ENCODE measurements around the gene TMEM119. TPM values are rescaled to one million over a fixed set of nuclear protein-coding genes. Genes with fewer than 3 reads are reported as not detected.

The TMEM119 gene
- total and polyA plus RNA-seq, 2 of the 13 experiments (the other 11 are each of a cell fraction or from before 2014, with no cell fraction given) = not detected

DNA sequence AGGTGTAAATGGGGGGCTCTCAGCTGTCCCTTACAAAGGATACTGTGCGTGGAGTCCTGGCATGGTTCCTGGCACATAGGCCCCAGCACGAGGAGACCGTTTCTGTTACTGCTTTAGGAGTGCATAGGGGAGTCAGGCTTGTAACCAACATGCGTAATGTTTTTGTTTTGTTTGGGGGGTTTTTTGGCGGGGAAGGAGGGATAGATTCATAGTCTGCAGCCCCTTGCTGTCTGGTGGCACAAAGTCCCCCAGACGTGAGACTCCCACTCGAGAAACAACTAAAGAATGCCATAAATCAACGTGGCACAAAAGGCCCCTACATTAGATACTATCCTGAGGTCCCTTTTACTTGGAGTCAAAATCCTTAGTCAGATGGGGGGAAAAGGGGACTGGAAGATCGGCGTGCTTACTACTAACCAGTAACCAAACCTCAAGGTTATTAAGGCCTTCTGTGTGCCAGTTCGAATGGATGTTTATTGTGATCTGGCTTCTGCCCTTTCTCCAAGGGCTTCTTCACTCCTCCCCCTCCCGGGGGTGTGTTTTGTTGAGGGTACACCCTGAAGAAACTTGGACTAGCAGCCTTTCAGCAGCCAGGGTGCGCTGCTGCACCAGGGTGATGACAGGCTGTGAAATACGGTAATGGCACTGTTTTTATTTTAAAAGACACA is 34.6 kb downstream of the TMEM119 start (continued):
- TF ChIP-seq, protein P1, sequence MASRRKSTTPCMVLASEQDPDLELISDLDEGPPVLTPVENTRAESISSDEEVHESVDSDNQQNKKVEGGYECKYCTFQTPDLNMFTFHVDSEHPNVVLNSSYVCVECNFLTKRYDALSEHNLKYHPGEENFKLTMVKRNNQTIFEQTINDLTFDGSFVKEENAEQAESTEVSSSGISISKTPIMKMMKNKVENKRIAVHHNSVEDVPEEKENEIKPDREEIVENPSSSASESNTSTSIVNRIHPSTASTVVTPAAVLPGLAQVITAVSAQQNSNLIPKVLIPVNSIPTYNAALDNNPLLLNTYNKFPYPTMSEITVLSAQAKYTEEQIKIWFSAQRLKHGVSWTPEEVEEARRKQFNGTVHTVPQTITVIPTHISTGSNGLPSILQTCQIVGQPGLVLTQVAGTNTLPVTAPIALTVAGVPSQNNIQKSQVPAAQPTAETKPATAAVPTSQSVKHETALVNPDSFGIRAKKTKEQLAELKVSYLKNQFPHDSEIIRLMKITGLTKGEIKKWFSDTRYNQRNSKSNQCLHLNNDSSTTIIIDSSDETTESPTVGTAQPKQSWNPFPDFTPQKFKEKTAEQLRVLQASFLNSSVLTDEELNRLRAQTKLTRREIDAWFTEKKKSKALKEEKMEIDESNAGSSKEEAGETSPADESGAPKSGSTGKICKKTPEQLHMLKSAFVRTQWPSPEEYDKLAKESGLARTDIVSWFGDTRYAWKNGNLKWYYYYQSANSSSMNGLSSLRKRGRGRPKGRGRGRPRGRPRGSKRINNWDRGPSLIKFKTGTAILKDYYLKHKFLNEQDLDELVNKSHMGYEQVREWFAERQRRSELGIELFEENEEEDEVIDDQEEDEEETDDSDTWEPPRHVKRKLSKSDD (CRISPR knock-in tag; IDR thresholded peaks at IDR 0.05; ENCODE audit: low read depth) = no peak
- TF ChIP-seq ZNF777 (CRISPR knock-in tag; IDR thresholded peaks at IDR 0.05) (no peak), MYNN (CRISPR knock-in tag; IDR thresholded peaks at IDR 0.05; ENCODE audit: low read depth) (no peak), KLF6 (CRISPR knock-in tag; IDR thresholded peaks at IDR 0.05) (0 out of 2 replicates have a peak, but pooled peaks have one; percentile 40), SYNCRIP (IDR thresholded peaks at IDR 0.05; ENCODE audit: insufficient read depth, low read depth, low read length) (no peak), XRCC5 (optimal IDR thresholded peaks at IDR 0.05; ENCODE audit: low read length) (peak; percentile 52), KDM3A (CRISPR knock-in tag; IDR thresholded peaks at IDR 0.05; ENCODE audit: low read depth) (no peak), NPAS2 (CRISPR knock-in tag; IDR thresholded peaks at IDR 0.05; ENCODE audit: borderline replicate concordance) (no peak), ISX (CRISPR knock-in tag; conservative IDR thresholded peaks at IDR 0.05) (no peak), EZH2 (conservative IDR thresholded peaks at IDR 0.05; ENCODE audit: low read depth, low read length) (no peak), HMG20A (CRISPR knock-in tag; IDR thresholded peaks at IDR 0.05; ENCODE audit: borderline replicate concordance) (peak; percentile 22; the same call in 1 of the 2 replicates), TCF7 (IDR thresholded peaks at IDR 0.05; ENCODE audit: low read depth) (no peak), KAT8 (CRISPR knock-in tag; IDR thresholded peaks at IDR 0.05) (peak; percentile 75), BRCA1 (CRISPR knock-in tag; IDR thresholded peaks at IDR 0.05) (no peak), ZNF629 (CRISPR knock-in tag; conservative IDR thresholded peaks at IDR 0.05) (no peak), ZNF713 (CRISPR knock-in tag; IDR thresholded peaks at IDR 0.05) (no peak), SOX6 (IDR thresholded peaks at IDR 0.05) (no peak), SOX6 (CRISPR knock-in tag; IDR thresholded peaks at IDR 0.05) (peak; percentile 55; the same call in 1 of the 2 replicates), ZNF883 (CRISPR knock-in tag; IDR thresholded peaks at IDR 0.05; ENCODE audit: not compliant biosample characterization) (no peak)
- TF ChIP-seq, protein P2, sequence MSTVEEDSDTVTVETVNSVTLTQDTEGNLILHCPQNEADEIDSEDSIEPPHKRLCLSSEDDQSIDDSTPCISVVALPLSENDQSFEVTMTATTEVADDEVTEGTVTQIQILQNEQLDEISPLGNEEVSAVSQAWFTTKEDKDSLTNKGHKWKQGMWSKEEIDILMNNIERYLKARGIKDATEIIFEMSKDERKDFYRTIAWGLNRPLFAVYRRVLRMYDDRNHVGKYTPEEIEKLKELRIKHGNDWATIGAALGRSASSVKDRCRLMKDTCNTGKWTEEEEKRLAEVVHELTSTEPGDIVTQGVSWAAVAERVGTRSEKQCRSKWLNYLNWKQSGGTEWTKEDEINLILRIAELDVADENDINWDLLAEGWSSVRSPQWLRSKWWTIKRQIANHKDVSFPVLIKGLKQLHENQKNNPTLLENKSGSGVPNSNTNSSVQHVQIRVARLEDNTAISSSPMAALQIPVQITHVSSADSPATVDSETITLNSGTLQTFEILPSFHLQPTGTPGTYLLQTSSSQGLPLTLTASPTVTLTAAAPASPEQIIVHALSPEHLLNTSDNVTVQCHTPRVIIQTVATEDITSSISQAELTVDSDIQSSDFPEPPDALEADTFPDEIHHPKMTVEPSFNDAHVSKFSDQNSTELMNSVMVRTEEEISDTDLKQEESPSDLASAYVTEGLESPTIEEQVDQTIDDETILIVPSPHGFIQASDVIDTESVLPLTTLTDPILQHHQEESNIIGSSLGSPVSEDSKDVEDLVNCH (CRISPR knock-in tag; IDR thresholded peaks at IDR 0.05) = no peak
- TF ChIP-seq, protein P3, sequence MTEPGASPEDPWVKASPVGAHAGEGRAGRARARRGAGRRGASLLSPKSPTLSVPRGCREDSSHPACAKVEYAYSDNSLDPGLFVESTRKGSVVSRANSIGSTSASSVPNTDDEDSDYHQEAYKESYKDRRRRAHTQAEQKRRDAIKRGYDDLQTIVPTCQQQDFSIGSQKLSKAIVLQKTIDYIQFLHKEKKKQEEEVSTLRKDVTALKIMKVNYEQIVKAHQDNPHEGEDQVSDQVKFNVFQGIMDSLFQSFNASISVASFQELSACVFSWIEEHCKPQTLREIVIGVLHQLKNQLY (CRISPR knock-in tag; IDR thresholded peaks at IDR 0.05) = peak; percentile 22; the same call in 1 of the 2 replicates
- TF ChIP-seq, protein P4, sequence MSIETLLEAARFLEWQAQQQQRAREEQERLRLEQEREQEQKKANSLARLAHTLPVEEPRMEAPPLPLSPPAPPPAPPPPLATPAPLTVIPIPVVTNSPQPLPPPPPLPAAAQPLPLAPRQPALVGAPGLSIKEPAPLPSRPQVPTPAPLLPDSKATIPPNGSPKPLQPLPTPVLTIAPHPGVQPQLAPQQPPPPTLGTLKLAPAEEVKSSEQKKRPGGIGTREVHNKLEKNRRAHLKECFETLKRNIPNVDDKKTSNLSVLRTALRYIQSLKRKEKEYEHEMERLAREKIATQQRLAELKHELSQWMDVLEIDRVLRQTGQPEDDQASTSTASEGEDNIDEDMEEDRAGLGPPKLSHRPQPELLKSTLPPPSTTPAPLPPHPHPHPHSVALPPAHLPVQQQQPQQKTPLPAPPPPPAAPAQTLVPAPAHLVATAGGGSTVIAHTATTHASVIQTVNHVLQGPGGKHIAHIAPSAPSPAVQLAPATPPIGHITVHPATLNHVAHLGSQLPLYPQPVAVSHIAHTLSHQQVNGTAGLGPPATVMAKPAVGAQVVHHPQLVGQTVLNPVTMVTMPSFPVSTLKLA (IDR thresholded peaks at IDR 0.05) = no peak
- TF ChIP-seq, protein P5, sequence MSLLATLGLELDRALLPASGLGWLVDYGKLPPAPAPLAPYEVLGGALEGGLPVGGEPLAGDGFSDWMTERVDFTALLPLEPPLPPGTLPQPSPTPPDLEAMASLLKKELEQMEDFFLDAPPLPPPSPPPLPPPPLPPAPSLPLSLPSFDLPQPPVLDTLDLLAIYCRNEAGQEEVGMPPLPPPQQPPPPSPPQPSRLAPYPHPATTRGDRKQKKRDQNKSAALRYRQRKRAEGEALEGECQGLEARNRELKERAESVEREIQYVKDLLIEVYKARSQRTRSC (CRISPR knock-in tag; IDR thresholded peaks at IDR 0.05; ENCODE audit: low read depth) = no peak
